H1 (cell line): ENCODE data around the gene ATP8B3. TPM values are rescaled to one million over a fixed set of nuclear protein-coding genes. Genes with fewer than 3 reads are reported as not detected.
A peak's percentile ranks its signal among the peaks of the same experiment; 100 is the strongest.

Source experiments
- CTCF ChIA-PET: fragments of 300-600 bp; sonication (Branson Sonifier 250); formaldehyde crosslinking; loops from one replicate; lab custom pipeline; 2021; ENCODE audit not compliant: partially characterized antibody; lab: Charles Lee
- POLR2A ChIA-PET: fragments of 300-600 bp; sonication (Branson Sonifier 250); formaldehyde crosslinking; loops from one replicate; lab custom pipeline; 2021; ENCODE audit warnings: inconsistent platforms; ENCODE audit not compliant: partially characterized antibody; lab: Charles Lee
- DNase-seq, 2 experiments: peaks; one replicate each; pipeline versions ENCODE4 v3.0.0 to v3.0.0-alpha.2; 2010 to 2022; ENCODE audit warnings: low spot score in 2 of 2, low read depth in 1 of 2, mixed read lengths in 1 of 2
- FAIRE-seq: peaks from 2 replicates; lab custom pipeline; 2011; peaks lifted over from hg19 to GRCh38; lab: Jason Lieb, UNC
- H2AFZ ChIP-seq: 2 replicates; pipeline ENCODE4 v1.8.1; 2012; ENCODE audit warnings: low read length, inconsistent platforms
- H2AK5ac ChIP-seq: 2 replicates; pipeline ENCODE4 v1.6.1; 2013; ENCODE audit warnings: low read depth, low read length
- H2BK120ac ChIP-seq: replicated peaks from 2 replicates; pipeline ENCODE3; 2013; ENCODE audit warnings: low read depth, low read length, inconsistent platforms
- H2BK12ac ChIP-seq: 2 replicates; pipeline ENCODE4 v1.6.1; 2013; ENCODE audit warnings: low read depth, low read length
- H2BK15ac ChIP-seq: 2 replicates; pipeline ENCODE4 v1.6.1; 2013; ENCODE audit warnings: low read length
- H2BK20ac ChIP-seq: 2 replicates; pipeline ENCODE4 v1.6.1; 2013; ENCODE audit warnings: low read length
- H2BK5ac ChIP-seq: 2 replicates; pipeline ENCODE4 v1.6.1; 2013; ENCODE audit warnings: low read depth, low read length
- H3K14ac ChIP-seq: 2 replicates; pipeline ENCODE4 v1.6.1; 2013; ENCODE audit warnings: inconsistent platforms; ENCODE audit not compliant: insufficient read length
- H3K18ac ChIP-seq: 2 replicates; pipeline ENCODE4 v1.6.1; 2013; ENCODE audit warnings: low read length; ENCODE audit errors: extremely low read depth
- H3K23ac ChIP-seq: 2 replicates; pipeline ENCODE4 v1.6.1; 2013; ENCODE audit warnings: inconsistent platforms; ENCODE audit not compliant: insufficient read length
- H3K23me2 ChIP-seq: 2 replicates; pipeline ENCODE4 v1.6.1; 2013; ENCODE audit warnings: low read depth, low read length
- H3K27ac ChIP-seq: 2 replicates; pipeline ENCODE4 v1.6.1; 2011; ENCODE audit warnings: low read depth, low read length, inconsistent platforms
- H3K27me3 ChIP-seq, 4 experiments: replicated peaks in 1 of 4; 1 replicate in 1 of 4; 2 replicates in 3 of 4; pipeline versions ENCODE4 v1.6.1 to v1.8.1; 2011 to 2013; ENCODE audit warnings: low read length in 3 of 4, mild to moderate bottlenecking in 3 of 4, inconsistent platforms in 2 of 4, mixed read lengths in 2 of 4, moderate library complexity in 1 of 4; ENCODE audit not compliant: control insufficient read depth in 3 of 4, insufficient read depth in 3 of 4; ENCODE audit errors: extremely low read depth in 1 of 4
- H3K36me3 ChIP-seq, 4 experiments: 2 replicates each; pipeline versions ENCODE4 v1.6.1 to v1.8.1; 2011 to 2013; ENCODE audit warnings: mild to moderate bottlenecking in 4 of 4, low read length in 3 of 4, moderate library complexity in 2 of 4, control low read depth in 1 of 4, inconsistent platforms in 1 of 4; ENCODE audit not compliant: insufficient read depth in 4 of 4, control insufficient read depth in 2 of 4
- H3K4ac ChIP-seq: replicated peaks from 2 replicates; pipeline ENCODE3; 2013; ENCODE audit warnings: low read length, low read depth, mixed read lengths, inconsistent platforms; ENCODE audit not compliant: insufficient read length
- H3K4me1 ChIP-seq, 4 experiments: replicated peaks in 1 of 4; 1 replicate in 1 of 4; 2 replicates in 3 of 4; pipeline versions ENCODE4 v1.6.1 to v1.8.1; 2011 to 2013; ENCODE audit warnings: low read length in 3 of 4, inconsistent platforms in 2 of 4, mixed read lengths in 1 of 4; ENCODE audit not compliant: insufficient read depth in 4 of 4, control insufficient read depth in 3 of 4
- H3K4me2 ChIP-seq, 2 experiments: 2 replicates each; pipeline versions ENCODE4 v1.6.1 to v1.8.1; 2011 to 2013; ENCODE audit warnings: low read depth in 2 of 2, low read length in 2 of 2, control low read depth in 1 of 2, inconsistent platforms in 1 of 2, mild to moderate bottlenecking in 1 of 2; ENCODE audit not compliant: insufficient read depth in 1 of 2
- H3K4me3 ChIP-seq, 4 experiments: fragments of 200-600, 300-600 bp in 1 of 4; sonication (generic), shearing (Covaris generic), sonication (Bioruptor Twin) in 1 of 4; 2 replicates each; pipeline versions ENCODE4 v1.5.1 to v1.8.1; 2011 to 2016; ENCODE audit warnings: low read length in 4 of 4, low read depth in 3 of 4, control low read depth in 2 of 4, inconsistent platforms in 2 of 4, mild to moderate bottlenecking in 2 of 4, mixed read lengths in 1 of 4, moderate library complexity in 1 of 4; ENCODE audit not compliant: insufficient read depth in 2 of 4; ENCODE audit errors: extremely low read depth in 1 of 4
- H3K56ac ChIP-seq: replicated peaks from 2 replicates; pipeline ENCODE3; 2013; ENCODE audit warnings: low read depth, mild to moderate bottlenecking, mixed read lengths, low read length, inconsistent platforms; ENCODE audit not compliant: insufficient read length
- H3K79me1 ChIP-seq: 2 replicates; pipeline ENCODE4 v1.6.1; 2013; ENCODE audit warnings: low read depth, low read length, control low read depth
- H3K79me2 ChIP-seq, 2 experiments: 2 replicates each; pipeline versions ENCODE4 v1.6.1 to v1.8.1; 2012 to 2013; ENCODE audit warnings: low read length in 2 of 2, mild to moderate bottlenecking in 2 of 2, inconsistent platforms in 1 of 2; ENCODE audit not compliant: insufficient read depth in 2 of 2, control insufficient read depth in 1 of 2
- H3K9ac ChIP-seq, 4 experiments: replicated peaks in 1 of 4; 1 replicate in 1 of 4; 2 replicates in 3 of 4; pipeline versions ENCODE4 v1.6.1 to v1.8.1; 2011 to 2013; ENCODE audit warnings: low read depth in 3 of 4, low read length in 3 of 4, control low read depth in 2 of 4, mild to moderate bottlenecking in 2 of 4, moderate library complexity in 2 of 4, inconsistent platforms in 1 of 4; ENCODE audit errors: extremely low read depth in 1 of 4
- H3K9me3 ChIP-seq, 2 experiments: 2 replicates each; pipeline versions ENCODE4 v1.6.1 to v1.8.1; 2012 to 2013; ENCODE audit warnings: mild to moderate bottlenecking in 2 of 2, moderate library complexity in 2 of 2, control low read depth in 1 of 2, inconsistent platforms in 1 of 2, low read depth in 1 of 2, low read length in 1 of 2, mixed read lengths in 1 of 2; ENCODE audit not compliant: insufficient read depth in 2 of 2
- H4K20me1 ChIP-seq, 2 experiments: replicated peaks in 1 of 2; 2 replicates each; pipeline versions ENCODE3 to v1.8.1; 2011 to 2013; ENCODE audit warnings: inconsistent platforms in 2 of 2, low read length in 2 of 2, mild to moderate bottlenecking in 1 of 2; ENCODE audit not compliant: insufficient read depth in 2 of 2, control insufficient read depth in 1 of 2
- H4K5ac ChIP-seq: 2 replicates; pipeline ENCODE4 v1.6.1; 2013; ENCODE audit warnings: low read length, low read depth, mixed read lengths, inconsistent platforms; ENCODE audit not compliant: insufficient read length
- H4K8ac ChIP-seq: 2 replicates; pipeline ENCODE4 v1.8.0; 2013; ENCODE audit warnings: mild to moderate bottlenecking, moderate library complexity, low read length, inconsistent platforms; ENCODE audit not compliant: insufficient read depth; ENCODE audit errors: extremely low read depth
- H4K91ac ChIP-seq: replicated peaks from 2 replicates; pipeline ENCODE3; 2013; ENCODE audit warnings: low read length, mixed read lengths, inconsistent platforms; ENCODE audit not compliant: insufficient read length
- BACH1 ChIP-seq: IDR thresholded peaks from 2 replicates; pipeline ENCODE4 v1.6.1; 2012; ENCODE audit warnings: low read length, improper control_type of control experiment
- CEBPB ChIP-seq: IDR thresholded peaks from 2 replicates; pipeline ENCODE4 v1.6.1; 2012; ENCODE audit warnings: low read depth, low read length
- CREB1 ChIP-seq: IDR thresholded peaks from 2 replicates; pipeline ENCODE4 v1.6.1; 2012; ENCODE audit warnings: inconsistent platforms
- FOSL1 ChIP-seq: IDR thresholded peaks from 2 replicates; pipeline ENCODE4 v1.6.1; 2011; ENCODE audit warnings: mild to moderate bottlenecking, low read depth, low read length, moderate library complexity; ENCODE audit not compliant: insufficient read depth
- GABPA ChIP-seq: IDR thresholded peaks from 2 replicates; pipeline ENCODE4 v1.6.1; 2011; ENCODE audit warnings: mild to moderate bottlenecking, low read length, moderate library complexity, borderline replicate concordance; ENCODE audit not compliant: insufficient read depth
- MAFK ChIP-seq: IDR thresholded peaks from 2 replicates; pipeline ENCODE4 v1.6.1; 2012; ENCODE audit warnings: low read depth, mild to moderate bottlenecking, improper control_type of control experiment, low read length
- PHF8 ChIP-seq: fragments of 200-600 bp; sonication (generic); conservative IDR thresholded peaks from 2 replicates; pipeline ENCODE4 v1.7.1; 2012; ENCODE audit warnings: low read depth, mild to moderate bottlenecking, inconsistent platforms, low read length, moderate library complexity
- RBBP5 ChIP-seq: IDR thresholded peaks from 2 replicates; pipeline ENCODE4 v1.7.1; 2012; ENCODE audit warnings: low read depth, mild to moderate bottlenecking, inconsistent platforms, low read length, moderate library complexity, borderline replicate concordance
- SIN3A ChIP-seq, 2 experiments: IDR thresholded peaks in 1 of 2; conservative IDR thresholded peaks in 1 of 2; 2 replicates each; pipeline ENCODE4 v1.6.1; 2011 to 2012; ENCODE audit warnings: low read length in 2 of 2, improper control_type of control experiment in 1 of 2, low read depth in 1 of 2, mild to moderate bottlenecking in 1 of 2
- SP4 ChIP-seq: IDR thresholded peaks from 2 replicates; pipeline ENCODE4 v1.6.1; 2012; ENCODE audit warnings: low read length, inconsistent platforms
- SRF ChIP-seq: IDR thresholded peaks from 2 replicates; pipeline ENCODE4 v1.6.1; 2011; ENCODE audit warnings: mild to moderate bottlenecking, low read depth, low read length, moderate library complexity
- TAF7 ChIP-seq: optimal IDR thresholded peaks from 2 replicates; pipeline ENCODE3; 2011; ENCODE audit warnings: low read depth, mild to moderate bottlenecking, inconsistent platforms, low read length, moderate library complexity, borderline replicate concordance
- WGBS, 2 experiments: shearing (Covaris generic) in 1 of 2; methylation state at CpG; one replicate each; pipeline versions ENCODE4 v1.1.6 to v1.1.7; 2013 to 2015; ENCODE audit warnings: low lambda C conversion rate in 2 of 2, mixed read lengths in 2 of 2, inconsistent platforms in 1 of 2, low coverage in 1 of 2, missing lambda C conversion rate in 1 of 2; ENCODE audit not compliant: insufficient replicate concordance in 2 of 2, insufficient coverage in 1 of 2, insufficient read length in 1 of 2; ENCODE audit errors: extremely low coverage in 1 of 2, missing lambda C conversion rate in 1 of 2; 5-methylcytosine and 5-hydroxymethylcytosine counted together
- polyA plus RNA-seq, 7 experiments: library from polyadenylated mRNA; depleted of rRNA in 3 of 7; stranded (reverse) in 5 of 7; unstranded in 2 of 7; fragments of >200 nt in 5 of 7; fragments of 200-250 nt in 2 of 7; gene quantifications; 1 replicate in 5 of 7; 2 replicates in 1 of 7; 4 replicates in 1 of 7; pipeline versions ENCODE4 v1.2.1 to v1.2.3, GENCODE V29; 2011 to 2013; ENCODE audit warnings: missing spikeins in 2 of 7, mixed read lengths in 2 of 7
- total RNA-seq: library from RNA; stranded (reverse); fragmentation: NEBNext Ultra II Directional; extraction: Animal tissue kit (Norgen Biotek cat#: 25700); gene quantifications from 2 replicates; pipeline ENCODE4 v1.2.1, GENCODE V29; 2021

Gene ATP8B3
- total and polyA plus RNA-seq, 2 of the 8 experiments (the other 6 are each of a cell fraction or from before 2014, with no cell fraction given) = 4.1 to 9.3 TPM

- Histone ChIP-seq H3K18ac (peak overlapping the region; percentile 78), H3K27ac (no peak overlapping the region; the same call in 1 of the 2 replicates), H3K79me2 (no peaks in the 10 kb centered on the region), H3K4me1 (peaks cover 0 to 2% (median 0%) of the 10 kb centered on the region in 4 experiments; a peak in 3 of 7 replicates), H3K9me3 (no peaks in the 10 kb centered on the region), H2AFZ (no peak overlapping the region), H3K14ac (no peak overlapping the region), H2BK120ac (no peak overlapping the region), H3K36me3 (peaks cover 5 to 19% (median 10%) of the 10 kb centered on the region in 4 experiments; a peak in 6 of 8 replicates), H3K23ac (no peak overlapping the region), H2BK15ac (no peak overlapping the region), H2AK5ac (no peak overlapping the region), H3K56ac (peak overlapping the region; percentile 59), H4K5ac (no peak overlapping the region), H3K4ac (no peak overlapping the region), H3K9ac (0 out of 7 replicates have a peak overlapping the region, but pooled peaks of 1 of the 4 experiments have one; percentile 25), H4K91ac (no peak overlapping the region), H3K4me2 (peak overlapping the region; percentile 63 to 94), H2BK20ac (no peak overlapping the region), H3K23me2 (peaks cover 2% of the 10 kb centered on the region), H4K8ac (peak overlapping the region; percentile 57; the same call in 1 of the 2 replicates), H3K79me1 (no peaks in the 10 kb centered on the region; the same call in 1 of the 2 replicates), H3K27me3 (peaks cover 0 to 3% (median 0%) of the 10 kb centered on the region in 4 experiments; a peak in 3 of 7 replicates), H2BK5ac (no peak overlapping the region; the same call in 1 of the 2 replicates), H3K4me3 (peak overlapping the region; percentile 49 to 69 (median 56)), H4K20me1 (peaks cover 2 to 3% of the 10 kb centered on the region in 2 experiments), H2BK12ac (no peak overlapping the region)
- peak; percentile 93 to 95 for DNase-seq
- CTCF ChIA-PET = interaction anchor here (1.0 to 6.2 kb wide), 8 partner anchors 10 to 31 kb away, joined by 3 to 73 read pairs (median 14); no protein-coding TSS in a partner anchor
- FAIRE-seq = peak; percentile 81
- POLR2A ChIA-PET = no interaction called here
- WGBS, 2 experiments = 0% methylated on average over 22 of the region's 47 CpGs; no CpG with 5 or more reads in 1 of the 2 experiments
- TF ChIP-seq SRF (no peak), BACH1 (no peak), TAF7 (peak; percentile 16), MAFK (no peak), FOSL1 (no peak), GABPA (no peak), RBBP5 (no peak), PHF8 (no peak; the same call in none of the 2 replicates), CEBPB (no peak), SP4 (0 out of 2 replicates have a peak, but pooled peaks have one; percentile 20), SIN3A (conservative IDR thresholded peaks at IDR 0.05 in 1 of 2, IDR thresholded peaks at IDR 0.05 in 1 of 2; ENCODE audit: low read depth in 1 of 2, low read length in 2 of 2) (peak in 1 of 2 experiments; percentile 54; a peak in 1 of 4 replicates), CREB1 (no peak; the same call in 1 of the 2 replicates)
These were observed 533 bp upstream of the ATP8B3 start for GRCh38 chr19:1812426-1813191.
